Measurements from ENCODE around the gene DUSP9.
"Not testable (repeated sequence)": the region's sequence is repeated elsewhere in the genome, so short reads cannot be mapped to it uniquely, and the experiment has no call there.

Gene DUSP9

GRCh38 chrX:153696986-153697722 is 50.2 kb downstream of the DUSP9 start:
- not testable (repeated sequence) for H3K4me3 ChIP-seq (ENCODE audit: low read depth in 1 of 2, low read length in 2 of 2); DNase-seq; H3K79me2 ChIP-seq (ENCODE audit: insufficient read depth, low read length); H3K9ac ChIP-seq (ENCODE audit: low read depth, low read length); H2AFZ ChIP-seq (ENCODE audit: low read depth, low read length); H3K4me2 ChIP-seq (ENCODE audit: insufficient read depth, low read length); H3K27me3 ChIP-seq (ENCODE audit: insufficient read depth, low read length, poor library complexity); H3K4me1 ChIP-seq (ENCODE audit: insufficient read depth, low read length); H3K27ac ChIP-seq (ENCODE audit: low read length); H4K20me1 ChIP-seq (ENCODE audit: insufficient read depth, low read length); ATAC-seq (ENCODE audit: insufficient read depth, low read depth); H3K9me3 ChIP-seq (ENCODE audit: insufficient read depth, low read length, severe bottlenecking)
- peaks cover 25% of the 10 kb centered on the region for H3K36me3 ChIP-seq (ENCODE audit: insufficient read depth, low read length)

GRCh38 chrX:153697924-153698865 is 51.2 kb downstream of the DUSP9 start:
- Histone ChIP-seq H3K36me3 (ENCODE audit: insufficient read depth, low read length) (peaks cover 35% of the 10 kb centered on the region), H3K9ac (ENCODE audit: low read depth, low read length) (no peak overlapping the region), H3K79me2 (ENCODE audit: insufficient read depth, low read length) (no peaks in the 10 kb centered on the region), H3K4me3 (ENCODE audit: low read depth in 1 of 2, low read length in 2 of 2) (no peak overlapping the region), H3K4me2 (ENCODE audit: insufficient read depth, low read length) (no peak overlapping the region), H2AFZ (ENCODE audit: low read depth, low read length) (no peak overlapping the region), H3K4me1 (ENCODE audit: insufficient read depth, low read length) (no peaks in the 10 kb centered on the region), H3K9me3 (ENCODE audit: insufficient read depth, low read length, severe bottlenecking) (no peaks in the 10 kb centered on the region), H4K20me1 (ENCODE audit: insufficient read depth, low read length) (no peaks in the 10 kb centered on the region), H3K27ac (ENCODE audit: low read length) (no peak overlapping the region), H3K27me3 (ENCODE audit: insufficient read depth, low read length, poor library complexity) (no peaks in the 10 kb centered on the region)
- ATAC-seq (ENCODE audit: insufficient read depth, low read depth) (no peak), DNase-seq (no peak)
- TF ChIP-seq EZH2 (IDR thresholded peaks at IDR 0.05; ENCODE audit: borderline replicate concordance, low read depth, low read length, severe bottlenecking), result no peak
- no peak for TF ChIP-seq CTCF (IDR thresholded peaks at IDR 0.05; ENCODE audit: borderline replicate concordance, extremely low read depth, low read length, poor library complexity, severe bottlenecking)

DNA sequence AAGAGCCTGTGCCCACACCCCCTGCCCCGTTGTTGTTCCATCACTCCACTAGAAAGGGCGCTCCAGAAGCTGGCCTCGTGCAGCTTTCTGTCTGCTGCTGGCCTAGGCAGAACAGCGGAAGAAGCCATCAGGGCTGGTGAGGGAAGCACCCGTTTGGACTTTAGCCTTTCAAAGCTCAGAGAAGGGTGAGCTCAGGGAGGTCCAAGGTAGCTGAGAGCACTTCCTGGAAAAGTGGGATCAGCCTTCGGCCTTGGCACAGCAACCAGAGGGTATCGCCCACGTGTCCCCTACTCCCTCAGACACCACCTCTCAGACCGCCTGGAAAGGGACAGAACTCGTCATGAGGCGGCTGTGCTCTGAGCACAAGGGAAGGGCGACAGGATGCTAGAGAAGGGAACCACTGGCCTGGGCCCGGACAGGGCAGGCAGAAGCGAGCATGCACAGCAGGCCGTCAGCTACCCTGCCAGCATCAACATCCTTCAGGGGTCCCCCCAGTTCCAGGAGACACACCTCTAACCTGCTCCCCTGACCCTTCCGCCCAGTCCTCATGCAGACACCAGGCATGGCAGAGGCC is 52.3 kb downstream of the DUSP9 start:
- not testable (repeated sequence) for H4K20me1 ChIP-seq (ENCODE audit: insufficient read depth, low read length); ATAC-seq (ENCODE audit: insufficient read depth, low read depth)
- H3K36me3 ChIP-seq (ENCODE audit: insufficient read depth, low read length), result peaks cover 35% of the 10 kb centered on the region

GRCh38 chrX:153699784-153700371 is 52.9 kb downstream of the DUSP9 start:
- peaks cover 38% of the 10 kb centered on the region for H3K36me3 ChIP-seq (ENCODE audit: insufficient read depth, low read length)
- H3K4me3 ChIP-seq (ENCODE audit: low read depth in 1 of 2, low read length in 2 of 2); H3K4me1 ChIP-seq (ENCODE audit: insufficient read depth, low read length); H3K9ac ChIP-seq (ENCODE audit: low read depth, low read length); H3K4me2 ChIP-seq (ENCODE audit: insufficient read depth, low read length); H3K9me3 ChIP-seq (ENCODE audit: insufficient read depth, low read length, severe bottlenecking); H2AFZ ChIP-seq (ENCODE audit: low read depth, low read length); H3K27ac ChIP-seq (ENCODE audit: low read length); H4K20me1 ChIP-seq (ENCODE audit: insufficient read depth, low read length); DNase-seq; H3K27me3 ChIP-seq (ENCODE audit: insufficient read depth, low read length, poor library complexity); H3K79me2 ChIP-seq (ENCODE audit: insufficient read depth, low read length); ATAC-seq (ENCODE audit: insufficient read depth, low read depth): not testable (repeated sequence)

More for the DNA sequence above, 52.3 kb downstream of the DUSP9 start:
- not testable (repeated sequence) for H2AFZ ChIP-seq (ENCODE audit: low read depth, low read length); H3K27me3 ChIP-seq (ENCODE audit: insufficient read depth, low read length, poor library complexity); H3K4me2 ChIP-seq (ENCODE audit: insufficient read depth, low read length); H3K9ac ChIP-seq (ENCODE audit: low read depth, low read length); H3K27ac ChIP-seq (ENCODE audit: low read length); H3K79me2 ChIP-seq (ENCODE audit: insufficient read depth, low read length); DNase-seq; H3K4me1 ChIP-seq (ENCODE audit: insufficient read depth, low read length); H3K9me3 ChIP-seq (ENCODE audit: insufficient read depth, low read length, severe bottlenecking); H3K4me3 ChIP-seq (ENCODE audit: low read depth in 1 of 2, low read length in 2 of 2)

All from DND-41 (cell line).